ENCODE measurements around the gene ADSL.

- no peak for TF ChIP-seq POLR2A (IDR thresholded peaks at IDR 0.05)
- TF ChIP-seq CTCF (IDR thresholded peaks at IDR 0.05 in 8 of 11, conservative IDR thresholded peaks at IDR 0.05 in 3 of 11): no peak
Observed at GRCh38 chr22:40407831-40408717, 61.8 kb downstream of the ADSL start.

Measured in spleen (tissue), 7 donors.